VCaP (cell line): ENCODE results near the gene FOCAD.

Source experiments
- H3K27ac ChIP-seq: fragments of 450-650 bp; 2 replicates; pipeline ENCODE4 v1.5.1; 2017
- TF ChIP-seq, protein P1 (sequence below): fragments of 450-650 bp; conservative IDR thresholded peaks from 2 replicates; pipeline ENCODE4 v1.5.1; 2017; ENCODE audit warnings: mild to moderate bottlenecking, moderate library complexity

The FOCAD gene

DNA sequence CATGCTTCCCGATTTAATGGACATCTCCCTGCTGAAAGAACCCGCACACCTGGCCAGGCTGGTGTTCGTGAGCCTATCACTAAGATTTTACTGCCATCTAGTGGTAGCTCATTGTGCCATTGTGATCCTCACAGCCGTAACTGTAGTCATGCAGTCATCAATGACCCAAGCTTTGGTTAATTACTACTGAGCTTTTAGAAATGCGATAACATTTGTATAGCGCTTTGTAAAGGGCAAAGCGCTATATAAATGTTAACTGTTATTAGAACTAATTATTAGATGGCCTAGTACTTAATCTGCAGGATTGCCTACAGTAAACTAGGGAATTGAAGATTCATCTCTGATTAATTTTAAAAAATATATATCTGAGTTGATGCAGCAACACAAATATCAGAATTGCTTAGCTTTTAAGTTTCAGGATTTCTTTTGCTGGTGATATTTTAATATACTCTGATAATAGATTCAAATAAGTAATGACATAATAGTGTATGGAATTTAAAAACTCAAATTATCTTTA is 257.2 kb downstream of the FOCAD start:
- no peak overlapping the region for H3K27ac ChIP-seq
- TF ChIP-seq, protein P1, sequence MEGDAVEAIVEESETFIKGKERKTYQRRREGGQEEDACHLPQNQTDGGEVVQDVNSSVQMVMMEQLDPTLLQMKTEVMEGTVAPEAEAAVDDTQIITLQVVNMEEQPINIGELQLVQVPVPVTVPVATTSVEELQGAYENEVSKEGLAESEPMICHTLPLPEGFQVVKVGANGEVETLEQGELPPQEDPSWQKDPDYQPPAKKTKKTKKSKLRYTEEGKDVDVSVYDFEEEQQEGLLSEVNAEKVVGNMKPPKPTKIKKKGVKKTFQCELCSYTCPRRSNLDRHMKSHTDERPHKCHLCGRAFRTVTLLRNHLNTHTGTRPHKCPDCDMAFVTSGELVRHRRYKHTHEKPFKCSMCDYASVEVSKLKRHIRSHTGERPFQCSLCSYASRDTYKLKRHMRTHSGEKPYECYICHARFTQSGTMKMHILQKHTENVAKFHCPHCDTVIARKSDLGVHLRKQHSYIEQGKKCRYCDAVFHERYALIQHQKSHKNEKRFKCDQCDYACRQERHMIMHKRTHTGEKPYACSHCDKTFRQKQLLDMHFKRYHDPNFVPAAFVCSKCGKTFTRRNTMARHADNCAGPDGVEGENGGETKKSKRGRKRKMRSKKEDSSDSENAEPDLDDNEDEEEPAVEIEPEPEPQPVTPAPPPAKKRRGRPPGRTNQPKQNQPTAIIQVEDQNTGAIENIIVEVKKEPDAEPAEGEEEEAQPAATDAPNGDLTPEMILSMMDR = peak; percentile 86

DNA sequence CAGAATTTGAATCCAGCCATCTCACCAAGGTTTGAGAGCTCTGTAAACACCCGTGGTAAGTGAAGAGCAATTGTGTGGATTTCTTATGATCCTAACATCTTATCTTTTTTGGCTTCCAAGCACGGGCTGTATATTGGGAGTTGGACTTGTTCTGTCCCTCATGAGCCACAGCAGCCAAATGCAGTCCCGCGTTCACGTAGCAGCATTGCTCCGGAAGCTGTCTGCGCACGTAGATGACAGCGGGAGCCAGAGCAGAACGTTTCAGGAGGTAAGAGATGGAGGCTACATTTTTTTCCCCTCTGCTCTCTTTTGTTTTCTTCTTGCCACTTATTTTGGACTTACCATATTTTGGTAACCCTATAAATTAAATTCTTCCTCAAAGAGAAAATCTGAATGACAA is 260.4 kb downstream of the FOCAD start:
- TF ChIP-seq, protein P1 = no peak
- H3K27ac ChIP-seq = no peak overlapping the region

DNA sequence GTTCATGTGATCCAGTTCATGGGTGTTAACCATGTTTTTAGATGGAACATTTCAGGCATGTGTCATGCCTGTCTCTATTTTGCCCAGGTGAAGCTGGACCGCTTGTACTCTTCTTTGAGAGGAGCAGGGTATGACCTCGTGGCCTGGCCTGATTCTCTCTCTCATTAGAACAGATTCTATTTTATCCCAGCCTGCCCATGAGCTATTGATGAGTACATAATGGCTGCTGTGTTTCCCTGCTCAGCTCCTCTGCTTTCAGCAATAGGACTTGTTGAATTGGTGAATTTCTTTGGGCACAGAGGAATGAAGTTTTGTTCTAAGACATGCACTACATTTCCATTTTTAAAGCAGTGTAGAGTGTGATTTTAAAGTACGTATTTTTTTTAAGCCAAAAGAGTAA is 261.2 kb downstream of the FOCAD start:
- H3K27ac ChIP-seq = no peak overlapping the region
- TF ChIP-seq, protein P1 = no peak

DNA sequence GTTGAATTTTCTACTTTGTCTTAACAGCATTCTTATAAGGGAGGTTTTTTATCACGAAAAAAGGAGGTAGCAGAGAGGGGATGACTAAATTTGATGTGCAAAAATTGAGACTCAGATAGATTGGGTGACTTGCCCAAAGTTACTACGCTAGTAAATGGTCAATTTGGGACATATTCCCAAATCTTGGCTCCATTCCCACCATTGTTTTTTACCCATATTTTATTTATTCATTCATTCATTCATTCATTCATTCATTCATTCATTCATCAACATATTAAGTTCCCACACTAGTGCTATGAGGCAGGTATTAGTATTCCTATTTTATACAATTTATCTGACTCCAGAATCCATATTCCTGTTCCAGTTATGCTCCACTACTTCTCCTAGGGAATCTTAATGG is 261.8 kb downstream of the FOCAD start:
- TF ChIP-seq, protein P1 = no peak
- H3K27ac ChIP-seq = no peak overlapping the region

GRCh38 chr9:20948703-20949102 is 264.6 kb downstream of the FOCAD start:
- H3K27ac ChIP-seq = no peak overlapping the region

GRCh38 chr9:20950707-20951106 is 266.6 kb downstream of the FOCAD start:
- TF ChIP-seq, protein P1 = no peak
- no peak overlapping the region for H3K27ac ChIP-seq

More at GRCh38 chr9:20948703-20949102, 264.6 kb downstream of the FOCAD start:
- TF ChIP-seq, protein P1 = no peak

DNA sequence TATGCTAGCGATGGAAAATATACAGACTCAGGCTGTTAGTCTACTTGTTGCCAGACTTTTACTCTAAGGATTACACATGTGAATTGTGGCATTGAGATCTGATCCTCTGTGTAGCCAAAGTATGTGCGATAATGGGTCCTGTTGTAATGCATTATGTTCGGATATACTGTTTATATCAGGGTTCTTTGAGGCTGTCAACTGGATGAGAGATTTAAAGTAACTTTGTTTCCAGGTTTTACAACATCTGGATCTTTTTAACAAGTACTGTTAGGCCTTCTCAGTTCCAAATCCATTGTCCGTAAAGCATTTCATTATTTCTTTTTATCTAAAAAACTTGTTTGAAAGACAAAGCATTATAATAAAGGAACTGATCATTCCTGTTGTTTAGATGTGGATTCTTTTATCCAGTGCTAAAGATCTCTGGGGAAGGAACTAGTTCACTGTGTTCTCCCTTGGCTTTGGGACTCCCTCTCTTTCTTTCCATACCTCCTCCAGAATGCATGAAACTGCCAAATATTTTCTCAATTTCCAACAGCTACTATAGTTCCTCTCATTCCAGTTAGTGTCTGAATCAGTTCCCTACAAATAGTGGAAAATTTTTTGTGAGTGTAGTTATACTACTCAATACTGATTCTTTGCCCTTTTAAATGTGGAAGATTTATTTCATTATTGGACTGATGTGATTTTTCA is 278.6 kb downstream of the FOCAD start:
- H3K27ac ChIP-seq = no peak overlapping the region
- TF ChIP-seq, protein P1 = no peak
